CD8-positive, alpha-beta memory T cell (primary cell): ENCODE data around the gene C15orf39. TPM values are rescaled to one million over a fixed set of nuclear protein-coding genes. Genes with fewer than 3 reads are reported as not detected.

Experiments
- CTCF ChIA-PET: fragments of 350-600 bp; sonication (Branson Sonifier 250); formaldehyde crosslinking; loops from one replicate; lab custom pipeline; 2021; ENCODE audit warnings: antibody characterized with exemption; lab: Charles Lee
- POLR2A ChIA-PET: fragments of 350-600 bp; sonication (Branson Sonifier 250); formaldehyde crosslinking; loops from one replicate; lab custom pipeline; 2021; ENCODE audit warnings: antibody characterized with exemption; lab: Charles Lee
- DNase-seq, 5 donors: peaks; one replicate each; pipeline versions ENCODE4 v3.0.0 to v3.0.0-alpha.2; 2020 to 2022; ENCODE audit warnings: mixed read lengths in 1 of 5
- H3K27ac ChIP-seq: one replicate; pipeline ENCODE4 v1.7.0; 2013; ENCODE audit warnings: low read depth, mild to moderate bottlenecking, low read length, moderate library complexity
- H3K27me3 ChIP-seq: 2 replicates; pipeline ENCODE4 v1.7.0; 2013; ENCODE audit warnings: low read length, mild to moderate bottlenecking; ENCODE audit not compliant: insufficient read depth, poor library complexity, severe bottlenecking
- H3K36me3 ChIP-seq: 2 replicates; pipeline ENCODE4 v1.7.0; 2013; ENCODE audit warnings: mild to moderate bottlenecking, low read length, moderate library complexity; ENCODE audit not compliant: insufficient read depth
- H3K4me1 ChIP-seq: 2 replicates; pipeline ENCODE4 v1.7.0; 2013; ENCODE audit warnings: mild to moderate bottlenecking, low read length, moderate library complexity; ENCODE audit not compliant: insufficient read depth
- H3K4me3 ChIP-seq: 2 replicates; pipeline ENCODE4 v1.7.0; 2013; ENCODE audit warnings: mild to moderate bottlenecking, low read length
- H3K9me3 ChIP-seq: 2 replicates; pipeline ENCODE4 v1.7.0; 2013; ENCODE audit warnings: mild to moderate bottlenecking, low read length
- H3K27ac Mint-ChIP-seq, 8 donors: one replicate each; pipeline ENCODE4 v1.8.0; 2020 to 2021; ENCODE audit warnings: mixed read lengths in 8 of 8, mild to moderate bottlenecking in 6 of 8, inconsistent platforms in 3 of 8, moderate library complexity in 3 of 8
- H3K27me3 Mint-ChIP-seq, 2 donors: one replicate each; pipeline ENCODE4 v1.8.0; 2020 to 2021; ENCODE audit warnings: mixed read lengths in 2 of 2, mild to moderate bottlenecking in 1 of 2, moderate library complexity in 1 of 2
- H3K36me3 Mint-ChIP-seq, 3 donors: one replicate each; pipeline ENCODE4 v1.8.0; 2020 to 2021; ENCODE audit warnings: mixed read lengths in 3 of 3, inconsistent platforms in 1 of 3, mild to moderate bottlenecking in 1 of 3
- H3K4me1 Mint-ChIP-seq, 3 donors: one replicate each; pipeline ENCODE4 v1.8.0; 2020 to 2021; ENCODE audit warnings: mixed read lengths in 3 of 3, inconsistent platforms in 1 of 3, mild to moderate bottlenecking in 1 of 3
- H3K4me3 Mint-ChIP-seq, 7 donors: one replicate each; pipeline ENCODE4 v1.8.0; 2020 to 2021; ENCODE audit warnings: mixed read lengths in 7 of 7, mild to moderate bottlenecking in 6 of 7, moderate library complexity in 4 of 7, inconsistent platforms in 2 of 7
- H3K9me3 Mint-ChIP-seq, 5 donors: one replicate each; pipeline ENCODE4 v1.8.0; 2020 to 2022; ENCODE audit warnings: mixed read lengths in 5 of 5, mild to moderate bottlenecking in 3 of 5, moderate library complexity in 2 of 5, inconsistent platforms in 1 of 5
- polyA plus RNA-seq: library from polyadenylated mRNA; unstranded; fragments of 300-500 nt; fragmentation: Illumina TruSeq; gene quantifications from one replicate; pipeline ENCODE4 v1.2.3, GENCODE V29; 2021
- total RNA-seq, 2 experiments: library from RNA; stranded (reverse); gene quantifications; one replicate each; pipeline ENCODE4 v1.2.3, GENCODE V29; 2021

C15orf39 gene
- total and polyA plus RNA-seq, 3 experiments from 2014 or later: 6.1 to 32.0 (median 29.8) TPM

DNA sequence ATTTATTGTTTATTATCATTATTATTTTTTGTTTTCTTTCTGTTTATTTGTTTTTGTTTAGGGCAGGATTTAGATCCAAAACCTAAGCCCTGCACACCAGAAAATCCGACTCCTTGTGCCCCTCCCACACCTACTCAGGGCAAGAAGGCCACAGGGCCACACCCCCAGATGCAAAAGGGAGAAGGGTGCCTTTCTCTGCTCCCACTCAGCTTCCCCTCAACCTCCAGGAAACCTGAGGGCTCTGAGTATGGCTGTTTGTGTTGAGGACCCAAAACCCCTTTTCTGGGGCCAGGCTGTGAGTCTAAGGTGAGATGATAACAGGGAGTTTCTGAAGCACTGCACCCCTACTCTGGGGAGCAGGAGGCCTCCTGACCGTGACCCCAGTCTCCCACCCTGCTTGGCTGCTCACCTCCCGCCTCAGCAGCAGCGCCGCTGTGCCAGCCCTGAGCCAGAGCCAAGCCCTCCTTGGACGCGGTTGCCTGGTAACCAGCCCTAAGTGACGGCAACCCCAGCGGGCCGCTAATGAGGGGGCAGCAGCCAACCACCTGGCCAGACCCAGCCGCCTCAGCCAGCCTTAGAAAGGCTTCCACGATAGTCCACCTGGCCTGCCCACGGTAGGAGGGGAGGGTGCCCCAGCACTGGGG, 6.4 kb upstream of the C15orf39 start:
- CTCF ChIA-PET: interaction anchor here (1.5 kb wide), 1 partner anchor 9 kb away, joined by 4 read pairs; no protein-coding TSS in a partner anchor

DNA sequence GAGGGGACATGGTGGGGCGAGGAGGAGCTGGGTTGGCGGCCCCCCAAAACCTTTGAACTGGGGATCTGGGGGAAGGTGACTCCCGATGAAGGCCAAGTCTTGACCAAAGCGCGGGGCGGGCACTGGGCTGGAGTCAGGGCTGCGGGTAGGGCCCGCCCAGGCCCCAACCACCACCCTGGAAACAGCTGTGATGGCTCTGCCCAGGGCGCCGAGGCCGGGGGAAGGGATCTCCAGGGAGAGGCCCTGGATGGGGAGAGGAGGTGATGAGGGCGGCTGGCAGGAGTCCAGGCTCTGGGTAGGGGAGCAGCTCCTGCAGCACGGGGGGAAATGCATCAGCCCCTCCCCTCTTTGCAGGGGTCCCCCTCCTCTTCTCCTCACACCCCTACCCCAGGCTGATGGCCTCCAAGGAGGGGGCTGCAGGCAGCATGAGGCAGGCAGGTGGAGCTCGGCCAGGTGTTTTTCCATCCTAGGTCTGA, 5.9 kb upstream of the C15orf39 start:
- POLR2A ChIA-PET: no interaction called here
- Mint-ChIP-seq H3K36me3 (no peaks in the 10 kb centered on the region), H3K9me3 (no peaks in the 10 kb centered on the region), H3K27me3 (peaks cover 0 to 3% of the 10 kb centered on the region in 2 donors), H3K4me1 (peaks cover 9 to 24% (median 13%) of the 10 kb centered on the region in 3 donors), H3K4me3 (no peak overlapping the region), H3K27ac (no peak overlapping the region)
- Histone ChIP-seq H3K4me3 (no peak overlapping the region), H3K27me3 (no peaks in the 10 kb centered on the region), H3K4me1 (peaks cover 15% of the 10 kb centered on the region), H3K36me3 (no peaks in the 10 kb centered on the region), H3K9me3 (no peaks in the 10 kb centered on the region), H3K27ac (no peak overlapping the region)
- no peak for DNase-seq
- CTCF ChIA-PET: interaction anchor here (1.5 kb wide), 1 partner anchor 8 kb away, joined by 4 read pairs; no protein-coding TSS in a partner anchor

More for the DNA sequence above, 6.4 kb upstream of the C15orf39 start:
- H3K4me3 Mint-ChIP-seq: no peak overlapping the region
- no peaks in the 10 kb centered on the region for H3K9me3 ChIP-seq
- no peak overlapping the region for H3K27ac ChIP-seq
- H3K4me1 ChIP-seq: peaks cover 10% of the 10 kb centered on the region
- H3K9me3 Mint-ChIP-seq: no peaks in the 10 kb centered on the region
- peaks cover 4 to 19% (median 11%) of the 10 kb centered on the region in 3 donors for H3K4me1 Mint-ChIP-seq
- H3K27me3 ChIP-seq: no peaks in the 10 kb centered on the region
- H3K27me3 Mint-ChIP-seq: peaks cover 0 to 3% of the 10 kb centered on the region in 2 donors
- no peak overlapping the region for H3K4me3 ChIP-seq
- no peaks in the 10 kb centered on the region for H3K36me3 Mint-ChIP-seq
- POLR2A ChIA-PET: no interaction called here
- no peaks in the 10 kb centered on the region for H3K36me3 ChIP-seq
- H3K27ac Mint-ChIP-seq: no peak overlapping the region
- DNase-seq: no peak

DNA sequence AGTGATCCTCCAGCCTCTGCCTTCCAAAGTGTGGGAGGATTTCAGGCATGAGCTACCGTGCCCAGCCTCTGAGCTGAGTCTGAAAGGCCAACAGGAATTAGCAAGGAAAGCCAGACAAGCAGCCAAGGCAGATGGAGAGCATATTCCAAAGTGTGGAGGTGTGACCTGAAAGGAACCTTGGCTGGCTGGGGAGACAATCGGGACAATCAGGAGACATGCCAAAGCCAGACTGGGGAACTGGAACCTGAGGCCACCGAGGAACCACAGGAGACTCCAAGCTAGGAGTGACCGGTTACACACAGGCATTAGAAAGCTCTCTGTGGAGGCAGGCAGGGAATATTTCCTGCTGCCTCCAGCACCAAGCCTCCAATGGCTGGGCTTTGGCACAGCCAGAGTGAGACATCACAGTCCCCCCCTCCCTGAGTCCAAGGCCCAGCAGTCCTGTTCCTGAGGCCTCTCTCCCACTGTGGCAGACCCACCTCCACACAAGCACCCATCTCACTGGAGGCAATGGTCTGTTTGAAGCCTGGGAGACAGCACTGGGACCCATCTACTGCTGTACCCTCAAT, 4.5 kb upstream of the C15orf39 start:
- no peak for DNase-seq
- Mint-ChIP-seq H3K36me3 (peaks cover 0 to 1% (median 0%) of the 10 kb centered on the region in 3 donors), H3K9me3 (no peaks in the 10 kb centered on the region), H3K4me1 (peaks cover 15 to 31% (median 19%) of the 10 kb centered on the region in 3 donors), H3K4me3 (no peak overlapping the region), H3K27ac (peak overlapping the region in 3 of 8 donors; percentile 12 to 56 (median 33)), H3K27me3 (peaks cover 0 to 3% of the 10 kb centered on the region in 2 donors)
- Histone ChIP-seq H3K27me3 (no peaks in the 10 kb centered on the region), H3K9me3 (no peaks in the 10 kb centered on the region), H3K27ac (no peak overlapping the region), H3K4me3 (no peak overlapping the region), H3K36me3 (no peaks in the 10 kb centered on the region), H3K4me1 (peaks cover 22% of the 10 kb centered on the region)
- ChIA-PET POLR2A (interaction anchor here (0.6 kb wide), 2 partner anchors 131 to 1329 kb away, joined by 3 to 4 read pairs; no protein-coding TSS in a partner anchor), CTCF (interaction anchor here (1.2 to 1.3 kb wide), 2 partner anchors 154 to 168 kb away, joined by 3 to 4 read pairs; no protein-coding TSS in a partner anchor)

DNA sequence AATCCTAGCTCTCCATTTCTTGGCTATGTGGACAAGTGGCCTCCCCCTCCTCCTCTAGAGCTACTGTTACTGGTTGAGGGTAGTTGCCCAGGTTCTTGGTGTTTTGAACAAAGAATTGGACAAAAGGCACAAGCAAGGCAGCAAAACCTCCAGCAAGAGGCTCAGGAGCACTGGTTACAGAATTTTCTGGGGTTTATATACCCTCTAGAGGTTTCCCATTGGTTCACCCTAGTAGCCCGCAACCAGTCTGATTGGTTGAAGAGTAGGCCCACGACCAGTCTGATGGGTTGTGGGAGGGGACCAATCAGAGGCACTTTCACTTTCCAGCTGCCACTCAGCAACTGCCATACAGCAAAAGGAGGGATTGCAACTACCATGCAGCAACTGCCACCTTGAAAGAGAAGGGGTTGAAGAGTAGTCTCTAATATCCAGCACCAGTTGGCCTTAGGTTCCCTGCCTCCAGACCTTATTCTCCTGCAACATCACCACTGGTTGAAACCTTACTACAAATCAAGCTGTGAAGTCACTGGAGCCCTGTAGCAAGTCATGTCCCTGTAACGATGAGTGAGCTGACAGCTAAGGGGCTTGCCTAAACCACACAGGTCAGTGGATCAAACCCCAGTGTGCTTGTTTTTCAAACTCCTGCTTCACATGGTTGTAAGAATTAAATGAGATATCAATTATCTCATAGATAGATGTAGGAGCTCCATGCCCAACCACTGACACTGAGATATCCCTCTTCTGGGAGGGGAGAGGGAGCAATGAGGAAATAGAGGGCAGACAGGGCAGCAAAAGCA, 2.9 kb upstream of the C15orf39 start:
- H3K27ac ChIP-seq: peak overlapping the region; percentile 31
- H3K36me3 ChIP-seq: no peaks in the 10 kb centered on the region
- peak in 3 of 5 donors; percentile 19 to 62 (median 20) for DNase-seq
- H3K27me3 Mint-ChIP-seq: peaks cover 0 to 1% of the 10 kb centered on the region in 2 donors
- H3K4me1 ChIP-seq: peaks cover 32% of the 10 kb centered on the region
- ChIA-PET POLR2A (no interaction called here), CTCF (interaction anchor here (4.1 kb wide), 1 partner anchor 169 kb away, joined by 23 read pairs; no protein-coding TSS in a partner anchor)
- H3K27me3 ChIP-seq: no peaks in the 10 kb centered on the region
- no peak overlapping the region for H3K4me3 ChIP-seq
- H3K9me3 Mint-ChIP-seq: no peaks in the 10 kb centered on the region
- peak overlapping the region in 4 of 7 donors; percentile 29 to 71 (median 55) for H3K4me3 Mint-ChIP-seq
- peaks cover 20 to 44% (median 27%) of the 10 kb centered on the region in 3 donors for H3K4me1 Mint-ChIP-seq
- peaks cover 0 to 5% (median 0%) of the 10 kb centered on the region in 3 donors for H3K36me3 Mint-ChIP-seq
- no peaks in the 10 kb centered on the region for H3K9me3 ChIP-seq
- peak overlapping the region in 6 of 8 donors; percentile 10 to 97 (median 63) for H3K27ac Mint-ChIP-seq

DNA sequence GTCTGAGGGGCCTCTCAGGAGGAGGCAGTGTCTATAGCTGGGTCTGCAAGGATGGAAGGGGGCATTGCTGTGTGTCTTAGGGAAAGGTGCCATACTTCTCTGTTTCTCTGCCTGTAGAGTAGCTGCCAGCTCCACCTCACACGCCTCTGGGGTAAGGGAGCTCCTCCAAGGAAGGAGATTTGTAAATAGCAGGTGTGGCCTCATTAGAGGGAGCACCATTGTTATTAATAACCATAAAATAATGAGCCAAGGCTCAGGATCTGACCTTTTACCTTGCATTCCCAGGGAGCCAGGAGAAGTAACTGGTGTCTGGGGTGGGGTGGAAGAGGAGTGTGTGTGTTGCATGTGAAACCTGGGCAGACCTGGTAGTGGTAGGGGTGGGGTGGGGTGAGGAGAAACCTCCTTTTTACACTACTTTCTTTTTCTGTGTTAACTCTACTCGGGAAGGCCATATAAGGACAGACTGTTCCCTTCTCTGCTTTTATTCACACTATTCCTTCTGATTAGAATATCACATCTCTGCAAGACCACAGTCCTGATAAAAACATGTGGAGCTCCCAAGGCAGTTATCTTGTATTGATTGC, 2.2 kb upstream of the C15orf39 start:
- H3K27me3 ChIP-seq: no peaks in the 10 kb centered on the region
- Mint-ChIP-seq H3K4me3 (peak overlapping the region in 4 of 7 donors; percentile 29 to 97 (median 58)), H3K4me1 (peaks cover 27 to 51% (median 33%) of the 10 kb centered on the region in 3 donors), H3K27me3 (peaks cover 0 to 1% of the 10 kb centered on the region in 2 donors), H3K27ac (peak overlapping the region in 3 of 8 donors; percentile 51 to 97 (median 63)), H3K9me3 (no peaks in the 10 kb centered on the region), H3K36me3 (peaks cover 0 to 5% (median 0%) of the 10 kb centered on the region in 3 donors)
- POLR2A ChIA-PET: no interaction called here
- DNase-seq: no peak
- no peak overlapping the region for H3K4me3 ChIP-seq
- CTCF ChIA-PET: interaction anchor here (4.1 kb wide), 1 partner anchor 170 kb away, joined by 23 read pairs; no protein-coding TSS in a partner anchor
- H3K9me3 ChIP-seq: no peaks in the 10 kb centered on the region
- H3K4me1 ChIP-seq: peaks cover 38% of the 10 kb centered on the region
- H3K36me3 ChIP-seq: no peaks in the 10 kb centered on the region
- H3K27ac ChIP-seq: peak overlapping the region; percentile 31

DNA sequence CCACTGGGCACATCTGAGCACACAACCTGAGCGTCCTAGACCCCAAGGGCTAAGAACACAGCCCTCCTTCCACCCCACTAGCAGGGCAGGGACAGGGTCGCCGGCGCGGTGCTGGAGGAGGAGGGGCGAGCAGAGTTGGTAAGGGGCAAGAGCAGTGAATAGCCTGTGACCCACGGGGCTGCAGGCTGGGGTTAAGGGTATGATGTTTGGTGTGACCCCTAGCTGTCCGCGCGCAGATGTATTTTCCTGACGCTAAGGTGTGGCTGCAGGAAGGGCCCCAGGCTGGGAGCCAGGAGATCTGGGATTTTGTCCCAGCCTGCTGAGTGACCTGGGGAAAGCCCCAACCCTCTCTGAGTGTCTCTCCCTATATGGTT, 1.3 kb upstream of the C15orf39 start:
- Histone ChIP-seq H3K27me3 (no peaks in the 10 kb centered on the region), H3K4me1 (peaks cover 41% of the 10 kb centered on the region), H3K36me3 (no peaks in the 10 kb centered on the region), H3K4me3 (no peak overlapping the region), H3K9me3 (no peaks in the 10 kb centered on the region), H3K27ac (peak overlapping the region; percentile 38)
- Mint-ChIP-seq H3K36me3 (peaks cover 0 to 7% (median 0%) of the 10 kb centered on the region in 3 donors), H3K4me1 (peaks cover 34 to 60% (median 41%) of the 10 kb centered on the region in 3 donors), H3K27me3 (peaks cover 0 to 1% of the 10 kb centered on the region in 2 donors), H3K4me3 (peak overlapping the region; percentile 87 to 97 (median 94)), H3K9me3 (no peaks in the 10 kb centered on the region), H3K27ac (peak overlapping the region in 2 of 8 donors; percentile 10 to 97)
- DNase-seq: no peak
- ChIA-PET CTCF (interaction anchor here (1.4 to 4.1 kb wide), 3 partner anchors 171 to 1227 kb away, joined by 3 to 23 read pairs (median 5); no protein-coding TSS in a partner anchor), POLR2A (interaction anchor here (1.5 kb wide), 1 partner anchor 157 kb away, joined by 8 read pairs; no protein-coding TSS in a partner anchor)
